ENCODE data around the gene NKD2. TPM values are rescaled to one million over a fixed set of nuclear protein-coding genes. Genes with fewer than 3 reads are reported as not detected.

Gene NKD2
- total and polyA plus RNA-seq, 9 of the 15 experiments (the other 6 are each of a cell fraction or from before 2014, with no cell fraction given) = 0.09 to 0.64 (median 0.27) TPM; not detected in 5

DNA sequence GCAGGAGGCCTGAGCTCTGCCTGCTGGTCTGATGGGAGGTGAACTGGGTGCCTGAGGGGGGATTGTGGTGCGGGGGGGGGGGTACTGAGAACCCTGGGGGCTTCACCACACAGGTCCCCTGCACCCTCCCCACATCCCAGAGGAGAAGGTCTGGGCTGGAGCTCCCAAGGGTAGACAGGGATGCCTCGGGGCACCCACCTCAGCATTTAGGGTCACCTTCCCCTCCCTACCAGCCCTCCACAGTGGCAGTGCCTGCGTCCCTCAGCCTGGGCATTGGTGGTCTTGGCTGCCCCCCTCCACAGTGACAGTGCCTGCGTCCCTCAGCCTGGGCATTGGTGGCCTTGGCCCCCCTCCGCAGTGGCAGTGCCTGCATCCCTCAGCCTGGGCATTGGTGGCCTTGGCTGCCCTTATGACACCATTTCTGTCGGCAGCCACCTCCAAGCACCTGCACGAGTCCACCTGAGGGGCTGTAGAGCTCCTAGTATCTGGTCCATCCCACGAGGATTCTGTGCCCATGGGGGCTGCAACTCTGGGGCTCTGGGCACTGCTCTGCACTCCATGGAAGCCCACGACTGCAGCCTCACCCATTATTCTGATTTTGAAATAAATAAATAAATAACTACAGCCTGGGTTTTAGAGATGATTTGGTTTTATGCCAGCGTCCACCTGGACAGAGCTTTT, 21.5 kb downstream of the NKD2 start:
- DNase-seq (ENCODE audit: extremely low read depth in 1 of 4, low spot score in 3 of 4) (no peak), ATAC-seq (no peak), FAIRE-seq (no peak)
- H2AFZ ChIP-seq (ENCODE audit: low read depth, low read length) = no peak overlapping the region
- no peaks in the 10 kb centered on the region for H3K36me3 ChIP-seq (ENCODE audit: control insufficient read depth, insufficient read depth, low read length)
- no peak overlapping the region for H3K4me2 ChIP-seq (ENCODE audit: insufficient read depth, low read length)
- ChIA-PET POLR2A (interaction anchor here (0.7 kb wide), 2 partner anchors 12 to 630 kb away, joined by 4 read pairs; no protein-coding TSS in a partner anchor), CTCF (ENCODE audit: low intra/inter-chr PET ratio) (no interaction called here)
- no peak overlapping the region for H3K27ac ChIP-seq (ENCODE audit: extremely low read depth, low read depth, low read length)
- no peak overlapping the region for H3K4me3 ChIP-seq
- intact Hi-C loops (cut with micrococcal nuclease) (no loop called here), in situ Hi-C loops (cut with MboI) (loop anchor here (10.0 kb wide), 1 partner anchor 115 kb away; no protein-coding TSS in a partner anchor)
- H3K9me1 ChIP-seq (ENCODE audit: control insufficient read depth, insufficient read depth, low read length) = no peaks in the 10 kb centered on the region
- 4% methylated on average over 9 of the region's 10 CpGs for WGBS (ENCODE audit: insufficient coverage, low coverage, missing lambda C conversion rate)
- TF ChIP-seq SIRT6 (IDR thresholded peaks at IDR 0.05; ENCODE audit: low read depth, low read length) = no peak
- peaks cover 0 to 14% of the 10 kb centered on the region in 2 experiments; a peak in 2 of 5 replicates for H3K4me1 ChIP-seq (replicated peaks in 1 of 2; ENCODE audit: control insufficient read depth in 2 of 2, insufficient read depth in 2 of 2, low read length in 2 of 2)
- H3K9ac ChIP-seq (ENCODE audit: insufficient read depth in 1 of 2, low read depth in 2 of 2, low read length in 2 of 2) = no peak overlapping the region; a peak in 1 of 4 replicates
- H3K79me2 ChIP-seq (ENCODE audit: control insufficient read depth, insufficient read depth, low read length) = no peaks in the 10 kb centered on the region
- H3K9me3 ChIP-seq (replicated peaks; ENCODE audit: control insufficient read depth, insufficient read depth, low read depth, low read length) = no peaks in the 10 kb centered on the region
- H3K27me3 ChIP-seq (ENCODE audit: control insufficient read depth in 2 of 2, insufficient read depth in 2 of 2, low read length in 2 of 2) = peaks cover 32 to 82% of the 10 kb centered on the region in 2 experiments; a peak in 4 of 5 replicates
- no TSS peak for BruUV-seq (replicated peaks)
- H4K20me1 ChIP-seq (replicated peaks; ENCODE audit: control insufficient read depth, insufficient read depth, low read length) = peaks cover 15% of the 10 kb centered on the region

DNA sequence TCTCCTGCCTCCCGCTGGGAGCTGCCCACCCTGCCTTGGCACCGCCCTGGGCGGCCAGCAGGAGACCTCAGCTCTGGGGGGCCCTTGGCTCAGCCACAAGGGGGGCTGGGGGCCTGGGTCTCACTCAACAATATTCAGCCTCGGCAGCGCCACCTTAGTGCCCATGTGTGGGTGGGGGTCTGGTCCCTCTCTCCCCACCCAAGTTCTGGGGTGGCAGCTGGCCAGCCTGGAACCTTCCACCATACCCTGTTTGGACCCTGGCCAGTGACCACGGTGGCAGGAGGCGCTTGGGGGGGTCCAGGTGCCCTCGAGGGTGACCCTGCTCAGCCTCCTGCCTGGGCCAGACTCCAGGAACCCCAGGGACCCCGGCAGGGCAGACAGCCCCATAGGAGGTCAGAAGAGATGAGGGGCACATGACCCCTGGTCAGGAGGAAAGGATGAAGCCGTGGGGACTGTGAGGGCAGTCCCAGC, 22.2 kb downstream of the NKD2 start:
- no TSS peak for BruUV-seq (replicated peaks)
- TF ChIP-seq, protein P1, sequence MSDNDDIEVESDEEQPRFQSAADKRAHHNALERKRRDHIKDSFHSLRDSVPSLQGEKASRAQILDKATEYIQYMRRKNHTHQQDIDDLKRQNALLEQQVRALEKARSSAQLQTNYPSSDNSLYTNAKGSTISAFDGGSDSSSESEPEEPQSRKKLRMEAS (CRISPR knock-in tag; IDR thresholded peaks at IDR 0.05) = no peak
- TF ChIP-seq TAF15 (IDR thresholded peaks at IDR 0.05; ENCODE audit: low read depth, low read length) (no peak), CBX5 (IDR thresholded peaks at IDR 0.05; ENCODE audit: borderline replicate concordance, low read depth) (no peak), CBX1 (IDR thresholded peaks at IDR 0.05; ENCODE audit: low read depth) (no peak), TAL1 (IDR thresholded peaks at IDR 0.05) (no peak), CREBBP (IDR thresholded peaks at IDR 0.05; ENCODE audit: low read depth, low read length) (no peak), GTF2A2 (tag; IDR thresholded peaks at IDR 0.05) (no peak), RBM22 (IDR thresholded peaks at IDR 0.05; ENCODE audit: low read depth, low read length, poor library complexity, severe bottlenecking) (no peak)
- TF ChIP-seq, protein P2, sequence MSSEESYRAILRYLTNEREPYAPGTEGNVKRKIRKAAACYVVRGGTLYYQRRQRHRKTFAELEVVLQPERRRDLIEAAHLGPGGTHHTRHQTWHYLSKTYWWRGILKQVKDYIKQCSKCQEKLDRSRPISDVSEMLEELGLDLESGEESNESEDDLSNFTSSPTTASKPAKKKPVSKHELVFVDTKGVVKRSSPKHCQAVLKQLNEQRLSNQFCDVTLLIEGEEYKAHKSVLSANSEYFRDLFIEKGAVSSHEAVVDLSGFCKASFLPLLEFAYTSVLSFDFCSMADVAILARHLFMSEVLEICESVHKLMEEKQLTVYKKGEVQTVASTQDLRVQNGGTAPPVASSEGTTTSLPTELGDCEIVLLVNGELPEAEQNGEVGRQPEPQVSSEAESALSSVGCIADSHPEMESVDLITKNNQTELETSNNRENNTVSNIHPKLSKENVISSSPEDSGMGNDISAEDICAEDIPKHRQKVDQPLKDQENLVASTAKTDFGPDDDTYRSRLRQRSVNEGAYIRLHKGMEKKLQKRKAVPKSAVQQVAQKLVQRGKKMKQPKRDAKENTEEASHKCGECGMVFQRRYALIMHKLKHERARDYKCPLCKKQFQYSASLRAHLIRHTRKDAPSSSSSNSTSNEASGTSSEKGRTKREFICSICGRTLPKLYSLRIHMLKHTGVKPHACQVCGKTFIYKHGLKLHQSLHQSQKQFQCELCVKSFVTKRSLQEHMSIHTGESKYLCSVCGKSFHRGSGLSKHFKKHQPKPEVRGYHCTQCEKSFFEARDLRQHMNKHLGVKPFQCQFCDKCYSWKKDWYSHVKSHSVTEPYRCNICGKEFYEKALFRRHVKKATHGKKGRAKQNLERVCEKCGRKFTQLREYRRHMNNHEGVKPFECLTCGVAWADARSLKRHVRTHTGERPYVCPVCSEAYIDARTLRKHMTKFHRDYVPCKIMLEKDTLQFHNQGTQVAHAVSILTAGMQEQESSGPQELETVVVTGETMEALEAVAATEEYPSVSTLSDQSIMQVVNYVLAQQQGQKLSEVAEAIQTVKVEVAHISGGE (CRISPR knock-in tag; IDR thresholded peaks at IDR 0.05) = no peak

More for the DNA sequence above, 22.2 kb downstream of the NKD2 start:
- Histone ChIP-seq H3K9ac (ENCODE audit: insufficient read depth in 1 of 2, low read depth in 2 of 2, low read length in 2 of 2) (no peak overlapping the region), H3K79me2 (ENCODE audit: control insufficient read depth, insufficient read depth, low read length) (no peaks in the 10 kb centered on the region), H3K36me3 (ENCODE audit: control insufficient read depth, insufficient read depth, low read length) (no peaks in the 10 kb centered on the region), H3K9me1 (ENCODE audit: control insufficient read depth, insufficient read depth, low read length) (no peaks in the 10 kb centered on the region), H3K9me3 (replicated peaks; ENCODE audit: control insufficient read depth, insufficient read depth, low read depth, low read length) (no peaks in the 10 kb centered on the region), H3K27ac (ENCODE audit: extremely low read depth, low read depth, low read length) (no peak overlapping the region), H4K20me1 (replicated peaks; ENCODE audit: control insufficient read depth, insufficient read depth, low read length) (peaks cover 15% of the 10 kb centered on the region), H3K27me3 (ENCODE audit: control insufficient read depth in 2 of 2, insufficient read depth in 2 of 2, low read length in 2 of 2) (peaks cover 32 to 82% of the 10 kb centered on the region in 2 experiments; a peak in 4 of 5 replicates), H3K4me3 (no peak overlapping the region), H3K4me1 (replicated peaks in 1 of 2; ENCODE audit: control insufficient read depth in 2 of 2, insufficient read depth in 2 of 2, low read length in 2 of 2) (peaks cover 0 to 14% of the 10 kb centered on the region in 2 experiments; a peak in 2 of 5 replicates), H3K4me2 (ENCODE audit: insufficient read depth, low read length) (no peak overlapping the region), H2AFZ (ENCODE audit: low read depth, low read length) (no peak overlapping the region)
- CTCF ChIA-PET (ENCODE audit: low intra/inter-chr PET ratio) = no interaction called here
- 0% methylated on average over 10 of the region's 10 CpGs for WGBS (ENCODE audit: insufficient coverage, low coverage, missing lambda C conversion rate)
- no peak for FAIRE-seq
- no peak for ATAC-seq
- in situ Hi-C loops (cut with MboI) = no loop called here
- DNase-seq (ENCODE audit: extremely low read depth in 1 of 4, low spot score in 3 of 4) = no peak
- POLR2A ChIA-PET = interaction anchor here (1.1 kb wide), 1 partner anchor 17 kb away, joined by 3 read pairs; no protein-coding TSS in a partner anchor
- intact Hi-C loops (cut with micrococcal nuclease) = no loop called here

All from K562 (cell line).